ENCODE data around the gene CCN6. TPM values are rescaled to one million over a fixed set of nuclear protein-coding genes. Genes with fewer than 3 reads are reported as not detected.

CCN6 gene
- polyA plus RNA-seq, 1 donor from 2014 or later: not detected

DNA sequence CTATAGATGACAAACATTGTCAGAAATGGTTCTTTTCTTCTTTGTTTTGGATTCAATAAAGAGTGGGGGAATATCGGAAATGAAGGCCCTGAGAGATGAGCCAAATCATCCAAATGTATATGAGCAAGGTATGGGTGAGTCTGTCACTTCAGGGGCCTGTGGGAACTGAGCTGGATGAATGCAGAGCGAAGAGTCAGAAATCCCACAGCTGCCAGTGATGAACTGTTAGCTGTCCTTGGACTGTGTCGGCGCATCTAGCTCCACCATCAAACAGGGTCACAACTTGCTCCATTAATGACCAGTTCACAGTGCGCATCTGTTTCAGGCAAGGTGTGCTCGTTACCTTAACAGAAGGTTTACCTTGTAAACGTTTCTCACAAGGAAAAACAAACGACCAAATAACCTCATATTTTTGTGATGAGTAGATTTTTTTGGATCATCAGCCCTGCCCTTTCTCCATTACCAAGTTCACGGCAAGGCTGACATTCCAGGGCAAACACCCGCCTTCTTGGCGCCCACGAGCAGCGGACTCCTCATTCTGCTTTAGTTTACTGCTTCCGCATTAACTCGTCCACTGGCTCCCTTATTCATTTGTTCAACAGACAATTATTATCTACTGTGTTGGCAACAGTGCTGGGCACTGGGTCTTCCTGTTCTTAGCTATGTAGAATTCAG, 15.0 kb upstream of the CCN6 start:
- Histone ChIP-seq H3K9me2 (ENCODE audit: insufficient read depth, low read length) (no peaks in the 10 kb centered on the region), H3K4me3 (ENCODE audit: low read length) (no peak overlapping the region), H3K27me3 (ENCODE audit: insufficient read depth, low read depth, low read length) (no peaks in the 10 kb centered on the region), H3K79me2 (replicated peaks; ENCODE audit: insufficient read depth, low read length) (no peaks in the 10 kb centered on the region), H3K36me3 (ENCODE audit: insufficient read depth, low read length) (no peaks in the 10 kb centered on the region), H3K9ac (ENCODE audit: low read length) (no peak overlapping the region), H3K9me3 (ENCODE audit: low read length) (no peaks in the 10 kb centered on the region), H3K4me2 (ENCODE audit: low read length) (no peak overlapping the region), H3F3A (ENCODE audit: insufficient read depth, low read length, poor library complexity, severe bottlenecking) (no peaks in the 10 kb centered on the region), H3K27ac (ENCODE audit: low read length) (no peak overlapping the region), H2AFZ (ENCODE audit: low read depth, low read length) (no peak overlapping the region), H4K20me1 (ENCODE audit: insufficient read depth) (no peaks in the 10 kb centered on the region)
- TF ChIP-seq MXI1 (conservative IDR thresholded peaks at IDR 0.05; ENCODE audit: poor library complexity, severe bottlenecking) (no peak), RAD21 (conservative IDR thresholded peaks at IDR 0.05) (no peak), SMC3 (conservative IDR thresholded peaks at IDR 0.05; ENCODE audit: poor library complexity) (no peak), EP300 (conservative IDR thresholded peaks at IDR 0.05; ENCODE audit: poor library complexity, severe bottlenecking) (no peak), EZH2 (IDR thresholded peaks at IDR 0.05; ENCODE audit: borderline replicate concordance, insufficient read depth, low read length, poor library complexity, severe bottlenecking) (no peak), POLR2AphosphoS5 (IDR thresholded peaks at IDR 0.05) (no peak), TAF1 (IDR thresholded peaks at IDR 0.05; ENCODE audit: low read depth) (no peak)
- TF ChIP-seq, protein P1, sequence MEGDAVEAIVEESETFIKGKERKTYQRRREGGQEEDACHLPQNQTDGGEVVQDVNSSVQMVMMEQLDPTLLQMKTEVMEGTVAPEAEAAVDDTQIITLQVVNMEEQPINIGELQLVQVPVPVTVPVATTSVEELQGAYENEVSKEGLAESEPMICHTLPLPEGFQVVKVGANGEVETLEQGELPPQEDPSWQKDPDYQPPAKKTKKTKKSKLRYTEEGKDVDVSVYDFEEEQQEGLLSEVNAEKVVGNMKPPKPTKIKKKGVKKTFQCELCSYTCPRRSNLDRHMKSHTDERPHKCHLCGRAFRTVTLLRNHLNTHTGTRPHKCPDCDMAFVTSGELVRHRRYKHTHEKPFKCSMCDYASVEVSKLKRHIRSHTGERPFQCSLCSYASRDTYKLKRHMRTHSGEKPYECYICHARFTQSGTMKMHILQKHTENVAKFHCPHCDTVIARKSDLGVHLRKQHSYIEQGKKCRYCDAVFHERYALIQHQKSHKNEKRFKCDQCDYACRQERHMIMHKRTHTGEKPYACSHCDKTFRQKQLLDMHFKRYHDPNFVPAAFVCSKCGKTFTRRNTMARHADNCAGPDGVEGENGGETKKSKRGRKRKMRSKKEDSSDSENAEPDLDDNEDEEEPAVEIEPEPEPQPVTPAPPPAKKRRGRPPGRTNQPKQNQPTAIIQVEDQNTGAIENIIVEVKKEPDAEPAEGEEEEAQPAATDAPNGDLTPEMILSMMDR (IDR thresholded peaks at IDR 0.05; ENCODE audit: poor library complexity, severe bottlenecking): no peak
- TF ChIP-seq, protein P2, sequence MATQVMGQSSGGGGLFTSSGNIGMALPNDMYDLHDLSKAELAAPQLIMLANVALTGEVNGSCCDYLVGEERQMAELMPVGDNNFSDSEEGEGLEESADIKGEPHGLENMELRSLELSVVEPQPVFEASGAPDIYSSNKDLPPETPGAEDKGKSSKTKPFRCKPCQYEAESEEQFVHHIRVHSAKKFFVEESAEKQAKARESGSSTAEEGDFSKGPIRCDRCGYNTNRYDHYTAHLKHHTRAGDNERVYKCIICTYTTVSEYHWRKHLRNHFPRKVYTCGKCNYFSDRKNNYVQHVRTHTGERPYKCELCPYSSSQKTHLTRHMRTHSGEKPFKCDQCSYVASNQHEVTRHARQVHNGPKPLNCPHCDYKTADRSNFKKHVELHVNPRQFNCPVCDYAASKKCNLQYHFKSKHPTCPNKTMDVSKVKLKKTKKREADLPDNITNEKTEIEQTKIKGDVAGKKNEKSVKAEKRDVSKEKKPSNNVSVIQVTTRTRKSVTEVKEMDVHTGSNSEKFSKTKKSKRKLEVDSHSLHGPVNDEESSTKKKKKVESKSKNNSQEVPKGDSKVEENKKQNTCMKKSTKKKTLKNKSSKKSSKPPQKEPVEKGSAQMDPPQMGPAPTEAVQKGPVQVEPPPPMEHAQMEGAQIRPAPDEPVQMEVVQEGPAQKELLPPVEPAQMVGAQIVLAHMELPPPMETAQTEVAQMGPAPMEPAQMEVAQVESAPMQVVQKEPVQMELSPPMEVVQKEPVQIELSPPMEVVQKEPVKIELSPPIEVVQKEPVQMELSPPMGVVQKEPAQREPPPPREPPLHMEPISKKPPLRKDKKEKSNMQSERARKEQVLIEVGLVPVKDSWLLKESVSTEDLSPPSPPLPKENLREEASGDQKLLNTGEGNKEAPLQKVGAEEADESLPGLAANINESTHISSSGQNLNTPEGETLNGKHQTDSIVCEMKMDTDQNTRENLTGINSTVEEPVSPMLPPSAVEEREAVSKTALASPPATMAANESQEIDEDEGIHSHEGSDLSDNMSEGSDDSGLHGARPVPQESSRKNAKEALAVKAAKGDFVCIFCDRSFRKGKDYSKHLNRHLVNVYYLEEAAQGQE (IDR thresholded peaks at IDR 0.05; ENCODE audit: borderline replicate concordance): no peak

DNA sequence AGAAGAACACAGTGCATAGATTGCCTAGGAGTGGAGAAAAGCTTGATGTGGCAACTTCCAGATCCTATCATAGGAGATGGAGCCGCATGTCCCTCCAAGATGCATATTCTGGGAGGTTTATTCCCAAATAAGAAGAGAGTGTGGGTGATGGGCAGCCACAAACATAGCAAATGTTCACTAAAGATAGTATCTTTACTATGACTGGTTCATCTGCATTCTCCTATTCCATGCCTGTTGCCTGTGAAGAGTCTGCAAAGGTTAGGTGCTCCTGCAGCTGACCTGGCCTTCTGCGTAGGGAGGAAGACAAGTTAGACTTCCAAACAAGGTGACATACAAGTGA, 14.5 kb upstream of the CCN6 start:
- no peak overlapping the region for H2AFZ ChIP-seq (ENCODE audit: low read depth, low read length)
- no peak overlapping the region for H3K27ac ChIP-seq (ENCODE audit: low read length)
- no peak overlapping the region for H3K9ac ChIP-seq (ENCODE audit: low read length)
- H3K36me3 ChIP-seq (ENCODE audit: insufficient read depth, low read length): no peaks in the 10 kb centered on the region
- no peak overlapping the region for H3K4me3 ChIP-seq (ENCODE audit: low read length)
- no peaks in the 10 kb centered on the region for H3F3A ChIP-seq (ENCODE audit: insufficient read depth, low read length, poor library complexity, severe bottlenecking)
- no peaks in the 10 kb centered on the region for H3K79me2 ChIP-seq (replicated peaks; ENCODE audit: insufficient read depth, low read length)
- no peaks in the 10 kb centered on the region for H4K20me1 ChIP-seq (ENCODE audit: insufficient read depth)
- TF ChIP-seq, protein P2 (IDR thresholded peaks at IDR 0.05; ENCODE audit: borderline replicate concordance): no peak
- no peak for TF ChIP-seq EZH2 (IDR thresholded peaks at IDR 0.05; ENCODE audit: borderline replicate concordance, insufficient read depth, low read length, poor library complexity, severe bottlenecking)
- TF ChIP-seq, protein P1 (IDR thresholded peaks at IDR 0.05; ENCODE audit: poor library complexity, severe bottlenecking): no peak
- no peak for TF ChIP-seq POLR2AphosphoS5 (IDR thresholded peaks at IDR 0.05)
- no peak for TF ChIP-seq EP300 (conservative IDR thresholded peaks at IDR 0.05; ENCODE audit: poor library complexity, severe bottlenecking)
- TF ChIP-seq SMC3 (conservative IDR thresholded peaks at IDR 0.05; ENCODE audit: poor library complexity): no peak
- no peak for TF ChIP-seq TAF1 (IDR thresholded peaks at IDR 0.05; ENCODE audit: low read depth)
- no peak for TF ChIP-seq MXI1 (conservative IDR thresholded peaks at IDR 0.05; ENCODE audit: poor library complexity, severe bottlenecking)
- TF ChIP-seq RAD21 (conservative IDR thresholded peaks at IDR 0.05): no peak
- no peak overlapping the region for H3K4me2 ChIP-seq (ENCODE audit: low read length)
- H3K9me3 ChIP-seq (ENCODE audit: low read length): no peaks in the 10 kb centered on the region
- no peaks in the 10 kb centered on the region for H3K27me3 ChIP-seq (ENCODE audit: insufficient read depth, low read depth, low read length)
- no peaks in the 10 kb centered on the region for H3K9me2 ChIP-seq (ENCODE audit: insufficient read depth, low read length)

Measured in neural cell (in vitro differentiated cells).